Endothelial cell of umbilical vein (primary cell): ENCODE results near the gene CNTN1.

ENCODE experiments used
- EZH2 ChIP-seq: IDR thresholded peaks from 2 replicates; pipeline ENCODE4 v1.6.1; 2012; ENCODE audit warnings: borderline replicate concordance, low read depth, mild to moderate bottlenecking, moderate library complexity, low read length, inconsistent platforms; ENCODE audit not compliant: severe bottlenecking
- FOS ChIP-seq: IDR thresholded peaks from 2 replicates; pipeline ENCODE4 v1.6.1; 2011; ENCODE audit warnings: mild to moderate bottlenecking, low read length, moderate library complexity, borderline replicate concordance; ENCODE audit not compliant: insufficient read depth
- GATA2 ChIP-seq: IDR thresholded peaks from 2 replicates; pipeline ENCODE4 v1.7.0; 2011; ENCODE audit warnings: low read depth, mild to moderate bottlenecking, moderate library complexity, mixed read lengths, low read length; ENCODE audit not compliant: insufficient read length, insufficient read depth
- JUN ChIP-seq: IDR thresholded peaks from 2 replicates; pipeline ENCODE4 v1.6.1; 2011; ENCODE audit warnings: borderline replicate concordance, low read depth; ENCODE audit not compliant: insufficient read length, insufficient read depth
- MYC ChIP-seq: IDR thresholded peaks from one replicate; pipeline ENCODE4 v1.6.1; 2011; ENCODE audit warnings: mild to moderate bottlenecking, low read depth, low read length
- POLR2A ChIP-seq: IDR thresholded peaks from 2 replicates; pipeline ENCODE4 v1.6.1; 2012; ENCODE audit warnings: low read depth, mild to moderate bottlenecking, control low read depth, low read length
- POLR2AphosphoS5 ChIP-seq: IDR thresholded peaks from 2 replicates; pipeline ENCODE4 v1.6.1; 2012; ENCODE audit warnings: low read depth, mild to moderate bottlenecking, control low read depth, low read length, moderate library complexity; ENCODE audit not compliant: insufficient read depth
- TF ChIP-seq, protein P1 (sequence below), 2 donors: IDR thresholded peaks; 1 replicate in 1 of 2; 2 replicates in 1 of 2; pipeline ENCODE4 v1.5.1; 2011; ENCODE audit warnings: low read length in 2 of 2, mild to moderate bottlenecking in 2 of 2, moderate library complexity in 2 of 2, control low read depth in 1 of 2, inconsistent platforms in 1 of 2, low read depth in 1 of 2; ENCODE audit not compliant: insufficient read depth in 1 of 2; ENCODE audit errors: extremely low read depth in 1 of 2
- TF ChIP-seq, protein P2 (sequence below): IDR thresholded peaks from 2 replicates; pipeline ENCODE4 v1.6.1; 2011; ENCODE audit not compliant: insufficient read depth, insufficient read length

DNA sequence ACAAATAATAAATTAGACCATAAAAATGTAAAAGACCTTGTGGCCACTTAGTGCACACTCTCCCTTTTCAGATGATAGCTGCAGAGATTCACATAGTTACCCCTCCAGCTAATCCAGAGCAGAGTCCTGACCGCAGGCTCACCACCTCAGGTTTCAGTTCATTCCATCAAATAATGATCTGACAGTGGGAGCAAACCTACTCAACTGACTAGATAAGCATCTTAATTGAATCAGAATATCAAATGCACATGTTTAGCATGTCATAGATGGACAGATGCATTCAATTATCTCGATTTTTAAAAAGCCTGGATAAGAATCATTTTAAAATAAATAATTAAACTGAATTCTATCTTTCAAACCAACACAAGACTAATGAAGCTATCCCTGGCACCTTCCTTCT is 253.5 kb downstream of the CNTN1 start:
- TF ChIP-seq, protein P1, sequence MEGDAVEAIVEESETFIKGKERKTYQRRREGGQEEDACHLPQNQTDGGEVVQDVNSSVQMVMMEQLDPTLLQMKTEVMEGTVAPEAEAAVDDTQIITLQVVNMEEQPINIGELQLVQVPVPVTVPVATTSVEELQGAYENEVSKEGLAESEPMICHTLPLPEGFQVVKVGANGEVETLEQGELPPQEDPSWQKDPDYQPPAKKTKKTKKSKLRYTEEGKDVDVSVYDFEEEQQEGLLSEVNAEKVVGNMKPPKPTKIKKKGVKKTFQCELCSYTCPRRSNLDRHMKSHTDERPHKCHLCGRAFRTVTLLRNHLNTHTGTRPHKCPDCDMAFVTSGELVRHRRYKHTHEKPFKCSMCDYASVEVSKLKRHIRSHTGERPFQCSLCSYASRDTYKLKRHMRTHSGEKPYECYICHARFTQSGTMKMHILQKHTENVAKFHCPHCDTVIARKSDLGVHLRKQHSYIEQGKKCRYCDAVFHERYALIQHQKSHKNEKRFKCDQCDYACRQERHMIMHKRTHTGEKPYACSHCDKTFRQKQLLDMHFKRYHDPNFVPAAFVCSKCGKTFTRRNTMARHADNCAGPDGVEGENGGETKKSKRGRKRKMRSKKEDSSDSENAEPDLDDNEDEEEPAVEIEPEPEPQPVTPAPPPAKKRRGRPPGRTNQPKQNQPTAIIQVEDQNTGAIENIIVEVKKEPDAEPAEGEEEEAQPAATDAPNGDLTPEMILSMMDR (IDR thresholded peaks at IDR 0.05; ENCODE audit: extremely low read depth in 1 of 2, insufficient read depth in 1 of 2, low read depth in 1 of 2, low read length in 2 of 2), result no peak
- TF ChIP-seq EZH2 (no peak), POLR2A (no peak), POLR2AphosphoS5 (no peak), MYC (no peak), GATA2 (no peak), JUN (no peak), FOS (no peak)
- TF ChIP-seq, protein P2, sequence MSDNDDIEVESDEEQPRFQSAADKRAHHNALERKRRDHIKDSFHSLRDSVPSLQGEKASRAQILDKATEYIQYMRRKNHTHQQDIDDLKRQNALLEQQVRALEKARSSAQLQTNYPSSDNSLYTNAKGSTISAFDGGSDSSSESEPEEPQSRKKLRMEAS, result no peak
